HEK293 (cell line): ENCODE results near the gene HINT3.

Source experiments
- CTCF ChIA-PET: fragments of 350-600 bp; formaldehyde crosslinking; extraction: SDS; loops from one replicate; lab custom pipeline; 2021; ENCODE audit warnings: antibody characterized with exemption; lab: Yijun Ruan, JAX
- POLR2A ChIA-PET: fragments of 300-600 bp; formaldehyde crosslinking; extraction: SDS; loops from one replicate; lab custom pipeline; 2020; ENCODE audit warnings: antibody characterized with exemption, inconsistent platforms; lab: Yijun Ruan, JAX
- H3K27ac ChIP-seq: fragments of 200-500 bp; sonication (Bioruptor generic); 2 replicates; pipeline ENCODE4 v1.5.1; 2014; ENCODE audit warnings: low read depth, low read length, control low read depth, inconsistent platforms; ENCODE audit errors: extremely low read depth
- H3K36me3 ChIP-seq, 2 experiments: fragments of 200-500 bp in 1 of 2; sonication (Bioruptor generic) in 1 of 2; 1 replicate in 1 of 2; 2 replicates in 1 of 2; pipeline ENCODE4 v1.5.1; 2014 to 2017; ENCODE audit warnings: inconsistent platforms in 2 of 2, low read length in 2 of 2; ENCODE audit not compliant: control insufficient read depth in 2 of 2, insufficient read depth in 1 of 2
- H3K4me1 ChIP-seq: fragments of 200-500 bp; sonication (Bioruptor generic); 2 replicates; pipeline ENCODE4 v1.5.1; 2014; ENCODE audit warnings: mild to moderate bottlenecking, low read length, inconsistent platforms; ENCODE audit not compliant: control insufficient read depth, insufficient read depth
- H3K4me3 ChIP-seq: 2 replicates; pipeline ENCODE4 v1.5.1; 2011; ENCODE audit warnings: low read depth, mild to moderate bottlenecking, control low read depth, low read length, moderate library complexity
- H3K9me3 ChIP-seq: fragments of 200-500 bp; sonication (Bioruptor generic); 2 replicates; pipeline ENCODE4 v1.5.1; 2014; ENCODE audit warnings: low read depth, low read length, inconsistent platforms; ENCODE audit not compliant: control insufficient read depth, insufficient read depth
- BCL6B ChIP-seq: fragments of 450-650 bp; formaldehyde crosslinking; IDR thresholded peaks from 2 replicates; pipeline ENCODE4 v1.5.1; 2017; ENCODE audit warnings: missing biosample characterization, missing genetic modification characterization
- HOXD13 ChIP-seq: sonication (generic); formaldehyde crosslinking; IDR thresholded peaks from 2 replicates; pipeline ENCODE4 v1.8.0; 2022; ENCODE audit warnings: missing genetic modification reagents, borderline replicate concordance
- KLF10 ChIP-seq: fragments of 450-650 bp; IDR thresholded peaks from 2 replicates; pipeline ENCODE4 v1.5.1; 2018; ENCODE audit warnings: missing biosample characterization, mild to moderate bottlenecking, missing genetic modification characterization
- ZBTB1 ChIP-seq: fragments of 450-650 bp; formaldehyde crosslinking; IDR thresholded peaks from 2 replicates; pipeline ENCODE4 v1.5.1; 2016; ENCODE audit warnings: missing biosample characterization, missing genetic modification characterization
- ZNF114 ChIP-seq: fragments of 450-650 bp; formaldehyde crosslinking; IDR thresholded peaks from 2 replicates; pipeline ENCODE4 v1.5.0; 2017; ENCODE audit warnings: missing biosample characterization, missing genetic modification characterization
- ZNF335 ChIP-seq: fragments of 450-650 bp; formaldehyde crosslinking; conservative IDR thresholded peaks from 2 replicates; pipeline ENCODE4 v1.5.1; 2016; ENCODE audit warnings: missing biosample characterization, missing genetic modification characterization
- ZNF416 ChIP-seq: fragments of 450-650 bp; formaldehyde crosslinking; IDR thresholded peaks from 2 replicates; pipeline ENCODE4 v1.5.1; 2016; ENCODE audit warnings: missing biosample characterization, missing genetic modification characterization
- ZNF433 ChIP-seq: fragments of 450-650 bp; formaldehyde crosslinking; IDR thresholded peaks from 2 replicates; pipeline ENCODE4 v1.5.1; 2016; ENCODE audit warnings: missing biosample characterization, missing genetic modification characterization, low read depth
- ZNF621 ChIP-seq: fragments of 450-650 bp; formaldehyde crosslinking; IDR thresholded peaks from 2 replicates; pipeline ENCODE4 v1.5.1; 2017; ENCODE audit warnings: missing biosample characterization, missing genetic modification characterization
- ZNF624 ChIP-seq: fragments of 450-650 bp; formaldehyde crosslinking; IDR thresholded peaks from 2 replicates; pipeline ENCODE4 v1.5.1; 2017; ENCODE audit warnings: missing biosample characterization, missing genetic modification characterization
- ZNF660 ChIP-seq: fragments of 450-650 bp; IDR thresholded peaks from 2 replicates; pipeline ENCODE4 v1.5.1; 2018; ENCODE audit warnings: missing biosample characterization, mild to moderate bottlenecking, missing genetic modification characterization
- ZNF785 ChIP-seq: fragments of 450-650 bp; formaldehyde crosslinking; IDR thresholded peaks from 2 replicates; pipeline ENCODE4 v1.5.1; 2016; ENCODE audit warnings: missing biosample characterization, missing genetic modification characterization
- TF ChIP-seq, protein P1 (sequence below): fragments of 450-650 bp; formaldehyde crosslinking; IDR thresholded peaks from 2 replicates; pipeline ENCODE4 v1.5.1; 2016; ENCODE audit warnings: missing biosample characterization, missing genetic modification characterization

Gene HINT3

GRCh38 chr6:125944896-125945295 is 11.7 kb upstream of the HINT3 start:
- POLR2A ChIA-PET = interaction anchor here (0.7 to 4.2 kb wide), 2 partner anchors 12 to 38 kb away, joined by 3 to 36 read pairs; partner anchors contain the start of gene HINT3
- no peak overlapping the region for H3K27ac ChIP-seq
- TF ChIP-seq ZNF114 (tag by site-specific recombination) (no peak), ZNF433 (no peak), ZNF624 (tag by site-specific recombination) (no peak), ZNF416 (tag by site-specific recombination) (no peak), ZNF621 (tag by site-specific recombination) (no peak), ZNF785 (no peak)
- TF ChIP-seq, all 188 proteins: peak for 0
- Histone ChIP-seq H3K9me3 (no peaks in the 10 kb centered on the region), H3K4me3 (no peak overlapping the region), H3K4me1 (peaks cover 10% of the 10 kb centered on the region), H3K36me3 (no peaks in the 10 kb centered on the region)
- CTCF ChIA-PET = interaction anchor here (0.6 to 6.7 kb wide), 7 partner anchors 12 to 354 kb away, joined by 3 to 47 read pairs (median 4); partner anchors contain the start of gene HINT3

GRCh38 chr6:125945378-125946141 is 11.0 kb upstream of the HINT3 start:
- CTCF ChIA-PET = interaction anchor here (0.6 to 6.7 kb wide), 11 partner anchors 11 to 459 kb away, joined by 3 to 54 read pairs (median 4); partner anchors contain the start of genes HINT3 and NCOA7

GRCh38 chr6:125947615-125948014 is 9.0 kb upstream of the HINT3 start:
- H3K27ac ChIP-seq = no peak overlapping the region
- H3K4me3 ChIP-seq = no peak overlapping the region
- peaks cover 10% of the 10 kb centered on the region for H3K4me1 ChIP-seq
- no peaks in the 10 kb centered on the region for H3K36me3 ChIP-seq
- TF ChIP-seq ZBTB1 = no peak
- CTCF ChIA-PET = interaction anchor here (0.5 to 3.7 kb wide), 10 partner anchors 9 to 634 kb away, joined by 3 to 54 read pairs (median 4); partner anchors contain the start of gene HINT3
- POLR2A ChIA-PET = interaction anchor here (4.2 kb wide), 1 partner anchor 9 kb away, joined by 36 read pairs; the partner anchor contains the start of gene HINT3
- no peaks in the 10 kb centered on the region for H3K9me3 ChIP-seq

More at GRCh38 chr6:125945378-125946141, 11.0 kb upstream of the HINT3 start:
- peak overlapping the region; percentile 51; the same call in 1 of the 2 replicates for H3K27ac ChIP-seq
- TF ChIP-seq HOXD13 (CRISPR knock-in tag) = no peak
- TF ChIP-seq ZNF335 (tag by site-specific recombination) = peak; percentile 95
- TF ChIP-seq, protein P1, sequence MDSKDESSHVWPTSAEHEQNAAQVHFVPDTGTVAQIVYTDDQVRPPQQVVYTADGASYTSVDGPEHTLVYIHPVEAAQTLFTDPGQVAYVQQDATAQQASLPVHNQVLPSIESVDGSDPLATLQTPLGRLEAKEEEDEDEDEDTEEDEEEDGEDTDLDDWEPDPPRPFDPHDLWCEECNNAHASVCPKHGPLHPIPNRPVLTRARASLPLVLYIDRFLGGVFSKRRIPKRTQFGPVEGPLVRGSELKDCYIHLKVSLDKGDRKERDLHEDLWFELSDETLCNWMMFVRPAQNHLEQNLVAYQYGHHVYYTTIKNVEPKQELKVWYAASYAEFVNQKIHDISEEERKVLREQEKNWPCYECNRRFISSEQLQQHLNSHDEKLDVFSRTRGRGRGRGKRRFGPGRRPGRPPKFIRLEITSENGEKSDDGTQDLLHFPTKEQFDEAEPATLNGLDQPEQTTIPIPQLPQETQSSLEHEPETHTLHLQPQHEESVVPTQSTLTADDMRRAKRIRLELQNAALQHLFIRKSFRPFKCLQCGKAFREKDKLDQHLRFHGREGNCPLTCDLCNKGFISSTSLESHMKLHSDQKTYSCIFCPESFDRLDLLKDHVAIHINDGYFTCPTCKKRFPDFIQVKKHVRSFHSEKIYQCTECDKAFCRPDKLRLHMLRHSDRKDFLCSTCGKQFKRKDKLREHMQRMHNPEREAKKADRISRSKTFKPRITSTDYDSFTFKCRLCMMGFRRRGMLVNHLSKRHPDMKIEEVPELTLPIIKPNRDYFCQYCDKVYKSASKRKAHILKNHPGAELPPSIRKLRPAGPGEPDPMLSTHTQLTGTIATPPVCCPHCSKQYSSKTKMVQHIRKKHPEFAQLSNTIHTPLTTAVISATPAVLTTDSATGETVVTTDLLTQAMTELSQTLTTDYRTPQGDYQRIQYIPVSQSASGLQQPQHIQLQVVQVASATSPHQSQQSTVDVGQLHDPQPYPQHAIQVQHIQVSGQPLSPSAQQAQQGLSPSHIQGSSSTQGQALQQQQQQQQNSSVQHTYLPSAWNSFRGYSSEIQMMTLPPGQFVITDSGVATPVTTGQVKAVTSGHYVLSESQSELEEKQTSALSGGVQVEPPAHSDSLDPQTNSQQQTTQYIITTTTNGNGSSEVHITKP (tag by site-specific recombination) = peak; percentile 99
- peak; percentile 47 for TF ChIP-seq BCL6B (tag by site-specific recombination)
- peak; percentile 61; the same call in 1 of the 2 replicates for TF ChIP-seq ZNF660
- no peak for TF ChIP-seq KLF10 (tag by site-specific recombination)
- POLR2A ChIA-PET = interaction anchor here (0.7 to 4.2 kb wide), 6 partner anchors 8 to 583 kb away, joined by 3 to 36 read pairs (median 4); partner anchors contain the start of genes HINT3 and NCOA7
- H3K36me3 ChIP-seq = no peaks in the 10 kb centered on the region
- H3K4me3 ChIP-seq = no peak overlapping the region
- no peaks in the 10 kb centered on the region for H3K9me3 ChIP-seq
- peaks cover 10% of the 10 kb centered on the region for H3K4me1 ChIP-seq
